Mesothelial cell of epicardium (in vitro differentiated cells): ENCODE results near the gene CARD10. TPM values are rescaled to one million over a fixed set of nuclear protein-coding genes. Genes with fewer than 3 reads are reported as not detected.

Source experiments
- DNase-seq, 2 experiments: peaks; one replicate each; pipeline ENCODE4 v3.0.0; 2021; ENCODE audit warnings: low spot score in 2 of 2; ENCODE audit not compliant: unreplicated experiment in 2 of 2
- H3K27ac Mint-ChIP-seq: 2 replicates; pipeline ENCODE4 v1.8.0; 2021; ENCODE audit warnings: mixed read lengths
- H3K27me3 Mint-ChIP-seq: 2 replicates; pipeline ENCODE4 v1.8.0; 2021; ENCODE audit warnings: low read depth, mixed read lengths
- H3K36me3 Mint-ChIP-seq: 2 replicates; pipeline ENCODE4 v1.8.0; 2021; ENCODE audit warnings: mixed read lengths
- H3K4me1 Mint-ChIP-seq: 2 replicates; pipeline ENCODE4 v1.8.0; 2021; ENCODE audit warnings: mixed read lengths
- H3K4me3 Mint-ChIP-seq: 2 replicates; pipeline ENCODE4 v1.8.0; 2021; ENCODE audit warnings: mild to moderate bottlenecking, moderate library complexity, mixed read lengths
- H3K9me3 Mint-ChIP-seq: 2 replicates; pipeline ENCODE4 v1.8.0; 2021; ENCODE audit warnings: mixed read lengths
- CTCF ChIP-seq: fragments of 200-600 bp; sonication (generic); IDR thresholded peaks from one replicate; pipeline ENCODE4 v1.5.0; 2021; ENCODE audit warnings: antibody characterized with exemption; ENCODE audit not compliant: unreplicated experiment
- total RNA-seq: library from RNA; stranded (reverse); gene quantifications from 3 replicates; pipeline ENCODE4 v1.2.1, GENCODE V29; 2021

Gene CARD10
- total RNA-seq, 1 donor from 2014 or later = 13.6 TPM

- Mint-ChIP-seq H3K27ac (no peak overlapping the region), H3K9me3 (no peaks in the 10 kb centered on the region), H3K4me1 (no peaks in the 10 kb centered on the region), H3K4me3 (no peak overlapping the region), H3K27me3 (peaks cover 29% of the 10 kb centered on the region), H3K36me3 (no peaks in the 10 kb centered on the region)
- no peak for TF ChIP-seq CTCF
- no peak for DNase-seq
Observed at GRCh38 chr22:37476389-37477329, 42.6 kb downstream of the CARD10 start.

GRCh38 chr22:37474447-37475090 is 44.6 kb downstream of the CARD10 start:
- H3K36me3 Mint-ChIP-seq = no peaks in the 10 kb centered on the region
- no peak for DNase-seq
- H3K9me3 Mint-ChIP-seq = no peaks in the 10 kb centered on the region
- peaks cover 38% of the 10 kb centered on the region for H3K27me3 Mint-ChIP-seq
- H3K4me3 Mint-ChIP-seq = no peak overlapping the region
- H3K4me1 Mint-ChIP-seq = no peaks in the 10 kb centered on the region
- no peak overlapping the region for H3K27ac Mint-ChIP-seq
- TF ChIP-seq CTCF = no peak

DNA sequence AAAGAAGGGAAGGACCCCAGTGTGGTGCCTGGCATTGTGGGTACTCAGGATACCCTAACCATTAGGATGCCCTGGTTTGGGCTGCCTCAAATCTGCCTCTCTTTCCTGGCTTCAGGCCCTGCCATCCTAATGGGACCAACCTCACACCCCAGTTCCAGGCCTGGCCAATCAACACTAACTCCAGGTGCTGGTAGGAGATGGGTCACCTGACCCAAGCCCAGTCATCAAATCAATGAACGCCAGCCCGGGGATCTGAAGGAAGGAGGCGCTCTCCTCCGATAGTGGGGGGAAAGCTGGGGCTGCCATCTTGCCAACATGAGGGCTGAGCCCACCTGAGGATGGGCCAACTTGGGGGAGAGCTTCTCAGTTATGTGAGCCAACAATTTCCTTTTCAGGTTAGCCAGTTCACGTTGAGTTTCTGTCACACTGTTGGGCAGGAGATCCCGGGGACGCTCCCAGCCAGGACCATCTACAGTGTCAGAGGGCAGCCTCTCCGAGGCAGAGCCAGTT is 45.7 kb downstream of the CARD10 start:
- H3K4me1 Mint-ChIP-seq = no peaks in the 10 kb centered on the region
- no peak for TF ChIP-seq CTCF
- no peaks in the 10 kb centered on the region for H3K36me3 Mint-ChIP-seq
- no peak for DNase-seq
- no peaks in the 10 kb centered on the region for H3K9me3 Mint-ChIP-seq
- no peak overlapping the region for H3K4me3 Mint-ChIP-seq
- peaks cover 44% of the 10 kb centered on the region for H3K27me3 Mint-ChIP-seq
- no peak overlapping the region for H3K27ac Mint-ChIP-seq

DNA sequence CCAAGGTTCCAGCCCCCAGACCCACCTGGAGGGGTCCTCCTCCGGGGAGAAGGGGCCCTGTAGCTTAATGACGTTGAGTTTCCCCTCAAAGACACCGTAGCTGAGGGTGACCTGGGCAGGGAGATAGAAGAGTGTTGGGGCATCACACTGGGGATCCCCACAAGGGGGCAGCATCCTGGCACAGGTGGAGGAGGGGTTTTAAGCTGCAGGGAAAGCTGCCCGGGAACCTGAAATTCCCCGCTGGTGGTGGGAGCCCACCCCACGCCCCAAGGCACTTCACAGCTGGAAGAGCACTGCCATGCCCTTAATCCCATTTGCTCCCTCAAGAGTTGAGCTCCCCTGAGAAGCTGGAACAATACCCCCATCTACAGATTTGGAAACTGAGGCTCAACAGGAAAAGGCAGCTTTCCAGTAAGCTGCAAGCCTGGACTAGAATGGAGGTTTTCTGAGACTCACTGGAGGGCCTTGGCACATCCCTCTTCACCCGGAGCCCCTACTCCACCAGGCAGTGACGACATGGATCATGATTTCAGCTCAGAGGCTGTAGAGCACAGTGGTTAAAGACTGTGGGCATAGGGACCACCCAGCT is 46.7 kb downstream of the CARD10 start:
- peak; percentile 37 for TF ChIP-seq CTCF
- H3K27me3 Mint-ChIP-seq = peaks cover 48% of the 10 kb centered on the region
- H3K36me3 Mint-ChIP-seq = no peaks in the 10 kb centered on the region
- no peaks in the 10 kb centered on the region for H3K9me3 Mint-ChIP-seq
- H3K4me3 Mint-ChIP-seq = no peak overlapping the region
- H3K4me1 Mint-ChIP-seq = no peaks in the 10 kb centered on the region
- no peak overlapping the region for H3K27ac Mint-ChIP-seq
- no peak for DNase-seq

GRCh38 chr22:37471727-37472417 is 47.3 kb downstream of the CARD10 start:
- Mint-ChIP-seq H3K4me3 (no peak overlapping the region), H3K27ac (no peak overlapping the region), H3K27me3 (peaks cover 51% of the 10 kb centered on the region), H3K36me3 (no peaks in the 10 kb centered on the region), H3K9me3 (no peaks in the 10 kb centered on the region), H3K4me1 (no peaks in the 10 kb centered on the region)
- TF ChIP-seq CTCF = no peak
- no peak for DNase-seq
